Tibial nerve (tissue), 3 donors: ENCODE data around the gene DGKA.
A peak's percentile ranks its signal among the peaks of the same experiment; 100 is the strongest.

Source experiments
- POLR2A ChIP-seq, 2 donors: fragments of 450-650 bp; IDR thresholded peaks; one replicate each; pipeline ENCODE4 v1.6.1; 2017; ENCODE audit warnings: antibody characterized with exemption in 2 of 2, mild to moderate bottlenecking in 2 of 2, moderate library complexity in 2 of 2
- TF ChIP-seq, protein P1 (sequence below), 5 experiments: fragments of 200-600 bp in 3 of 5; fragments of 450-650 bp in 2 of 5; sonication (generic) in 3 of 5; IDR thresholded peaks; one replicate each; pipeline ENCODE4 v1.5.1; 2016 to 2019; ENCODE audit warnings: antibody characterized with exemption in 5 of 5, mild to moderate bottlenecking in 3 of 5, moderate library complexity in 2 of 5

DNA sequence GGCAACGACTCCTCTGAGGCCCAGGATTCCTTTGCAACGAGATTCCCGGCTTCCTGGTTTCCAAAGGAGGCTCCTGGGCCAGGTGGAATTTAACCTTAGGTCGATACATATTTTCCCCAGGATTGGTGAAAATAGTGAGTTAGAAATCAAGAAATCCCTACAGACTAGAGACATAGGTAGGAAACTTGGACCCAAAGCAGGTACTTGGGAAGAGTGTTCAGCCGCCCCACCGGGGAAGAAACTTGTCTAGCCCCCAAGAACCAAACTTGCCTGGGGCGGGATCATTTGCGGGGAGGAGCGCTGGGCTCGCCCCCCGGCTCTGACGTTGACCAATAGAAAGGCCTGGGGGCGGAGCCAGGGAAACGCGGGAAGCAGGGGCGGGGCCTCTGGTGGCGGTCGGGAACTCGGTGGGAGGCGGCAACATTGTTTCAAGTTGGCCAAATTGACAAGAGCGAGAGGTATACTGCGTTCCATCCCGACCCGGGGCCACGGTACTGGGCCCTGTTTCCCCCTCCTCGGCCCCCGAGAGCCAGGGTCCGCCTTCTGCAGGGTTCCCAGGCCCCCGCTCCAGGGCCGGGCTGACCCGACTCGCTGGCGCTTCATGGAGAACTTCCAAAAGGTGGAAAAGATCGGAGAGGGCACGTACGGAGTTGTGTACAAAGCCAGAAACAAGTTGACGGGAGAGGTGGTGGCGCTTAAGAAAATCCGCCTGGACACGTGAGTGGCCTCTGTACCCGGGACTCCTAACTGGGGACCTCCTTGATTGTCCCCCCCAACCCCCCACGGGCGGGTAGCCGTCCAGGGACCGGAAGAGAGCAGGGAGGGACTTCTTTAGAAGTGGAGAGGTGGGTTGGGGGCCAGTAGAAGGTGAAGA lies 35.7 kb downstream of the DGKA start, which contains the start of gene CDK2:
- TF ChIP-seq, protein P1, sequence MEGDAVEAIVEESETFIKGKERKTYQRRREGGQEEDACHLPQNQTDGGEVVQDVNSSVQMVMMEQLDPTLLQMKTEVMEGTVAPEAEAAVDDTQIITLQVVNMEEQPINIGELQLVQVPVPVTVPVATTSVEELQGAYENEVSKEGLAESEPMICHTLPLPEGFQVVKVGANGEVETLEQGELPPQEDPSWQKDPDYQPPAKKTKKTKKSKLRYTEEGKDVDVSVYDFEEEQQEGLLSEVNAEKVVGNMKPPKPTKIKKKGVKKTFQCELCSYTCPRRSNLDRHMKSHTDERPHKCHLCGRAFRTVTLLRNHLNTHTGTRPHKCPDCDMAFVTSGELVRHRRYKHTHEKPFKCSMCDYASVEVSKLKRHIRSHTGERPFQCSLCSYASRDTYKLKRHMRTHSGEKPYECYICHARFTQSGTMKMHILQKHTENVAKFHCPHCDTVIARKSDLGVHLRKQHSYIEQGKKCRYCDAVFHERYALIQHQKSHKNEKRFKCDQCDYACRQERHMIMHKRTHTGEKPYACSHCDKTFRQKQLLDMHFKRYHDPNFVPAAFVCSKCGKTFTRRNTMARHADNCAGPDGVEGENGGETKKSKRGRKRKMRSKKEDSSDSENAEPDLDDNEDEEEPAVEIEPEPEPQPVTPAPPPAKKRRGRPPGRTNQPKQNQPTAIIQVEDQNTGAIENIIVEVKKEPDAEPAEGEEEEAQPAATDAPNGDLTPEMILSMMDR (IDR thresholded peaks at IDR 0.05), result no peak
- TF ChIP-seq POLR2A (IDR thresholded peaks at IDR 0.05), result peak; percentile 43 to 71
